Endothelial cell of umbilical vein (primary cell): ENCODE results near the gene METTL5. TPM values are rescaled to one million over a fixed set of nuclear protein-coding genes. Genes with fewer than 3 reads are reported as not detected.

ENCODE experiments used
- BruUV-seq: library from RNA; stranded (reverse); fragments of 400-500 nt; replicated peaks from 2 replicates; lab custom pipeline; 2021; lab: Mats Ljungman, UMichigan
- CTCF ChIA-PET: fragments of 300-600, 350-600 bp; sonication (Branson Sonifier 250); formaldehyde crosslinking; loops from one replicate; lab custom pipeline; 2021; ENCODE audit warnings: antibody characterized with exemption, inconsistent platforms; lab: Charles Lee
- POLR2A ChIA-PET: fragments of 300-600, 350-600 bp; sonication (Branson Sonifier 250); formaldehyde crosslinking; loops from one replicate; lab custom pipeline; 2021; ENCODE audit warnings: antibody characterized with exemption, inconsistent platforms; lab: Charles Lee
- DNase-seq: peaks from one replicate; pipeline ENCODE4 v3.0.0-alpha.2; 2011; ENCODE audit warnings: low read depth, low spot score
- FAIRE-seq: peaks from 2 replicates; lab custom pipeline; 2011; peaks lifted over from hg19 to GRCh38; lab: Jason Lieb, UNC
- H2AFZ ChIP-seq: 2 replicates; pipeline ENCODE4 v1.6.0; 2012; ENCODE audit warnings: low read depth, low read length, control low read depth, inconsistent platforms
- H3K27ac ChIP-seq: 2 replicates; pipeline ENCODE4 v1.5.1; 2011; ENCODE audit warnings: low read depth, mild to moderate bottlenecking, control low read depth, low read length, moderate library complexity; ENCODE audit not compliant: insufficient read depth
- H3K27me3 ChIP-seq, 2 experiments: 2 replicates each; pipeline versions ENCODE4 v1.6.0 to v1.6.1; 2011; ENCODE audit warnings: low read length in 2 of 2, mixed read lengths in 1 of 2; ENCODE audit not compliant: control insufficient read depth in 2 of 2, insufficient read depth in 2 of 2
- H3K36me3 ChIP-seq, 2 experiments: 2 replicates in 1 of 2; 3 replicates in 1 of 2; pipeline ENCODE4 v1.5.1; 2011; ENCODE audit warnings: low read length in 2 of 2, mild to moderate bottlenecking in 1 of 2, moderate library complexity in 1 of 2; ENCODE audit not compliant: control insufficient read depth in 2 of 2, insufficient read depth in 2 of 2; ENCODE audit errors: extremely low read depth in 1 of 2
- H3K4me1 ChIP-seq: 3 replicates; pipeline ENCODE4 v1.5.1; 2011; ENCODE audit warnings: mild to moderate bottlenecking, low read length; ENCODE audit not compliant: control insufficient read depth, insufficient read depth; ENCODE audit errors: extremely low read depth
- H3K4me2 ChIP-seq: 2 replicates; pipeline ENCODE4 v1.6.1; 2011; ENCODE audit warnings: low read length, control low read depth, mixed read lengths; ENCODE audit not compliant: insufficient read depth
- H3K4me3 ChIP-seq, 3 experiments: fragments of 200-600 bp in 1 of 3; sonication (generic), shearing (Covaris generic) in 1 of 3; replicated peaks in 1 of 3; 2 replicates each; pipeline ENCODE4 v1.5.1; 2011 to 2016; ENCODE audit warnings: control low read depth in 3 of 3, low read length in 3 of 3, mild to moderate bottlenecking in 2 of 3, inconsistent platforms in 1 of 3, low read depth in 1 of 3, moderate library complexity in 1 of 3; ENCODE audit not compliant: insufficient read depth in 1 of 3
- H3K79me2 ChIP-seq: 2 replicates; pipeline ENCODE4 v1.6.0; 2012; ENCODE audit warnings: low read length, inconsistent platforms; ENCODE audit not compliant: control insufficient read depth, insufficient read depth
- H3K9ac ChIP-seq: replicated peaks from 2 replicates; pipeline ENCODE3; 2011; ENCODE audit warnings: low read length, control low read depth; ENCODE audit not compliant: insufficient read depth; ENCODE audit errors: extremely low read depth
- H3K9me1 ChIP-seq: replicated peaks from 3 replicates; pipeline ENCODE4 v1.6.0; 2011; ENCODE audit warnings: mild to moderate bottlenecking, low read length; ENCODE audit not compliant: control insufficient read depth, insufficient read depth; ENCODE audit errors: extremely low read depth
- H3K9me3 ChIP-seq: replicated peaks from 2 replicates; pipeline ENCODE4 v1.5.1; 2012; ENCODE audit warnings: low read length, inconsistent platforms; ENCODE audit not compliant: control insufficient read depth, insufficient read depth
- H4K20me1 ChIP-seq: replicated peaks from 2 replicates; pipeline ENCODE3; 2011; ENCODE audit warnings: mild to moderate bottlenecking, low read length; ENCODE audit not compliant: control insufficient read depth, insufficient read depth; ENCODE audit errors: extremely low read depth
- CTCF ChIP-seq, 2 donors: IDR thresholded peaks; 1 replicate in 1 of 2; 2 replicates in 1 of 2; pipeline ENCODE4 v1.5.1; 2011; ENCODE audit warnings: low read length in 2 of 2, mild to moderate bottlenecking in 2 of 2, moderate library complexity in 2 of 2, control low read depth in 1 of 2, inconsistent platforms in 1 of 2, low read depth in 1 of 2; ENCODE audit not compliant: insufficient read depth in 1 of 2; ENCODE audit errors: extremely low read depth in 1 of 2
- EZH2 ChIP-seq: IDR thresholded peaks from 2 replicates; pipeline ENCODE4 v1.6.1; 2012; ENCODE audit warnings: borderline replicate concordance, low read depth, mild to moderate bottlenecking, moderate library complexity, low read length, inconsistent platforms; ENCODE audit not compliant: severe bottlenecking
- FOS ChIP-seq: IDR thresholded peaks from 2 replicates; pipeline ENCODE4 v1.6.1; 2011; ENCODE audit warnings: mild to moderate bottlenecking, low read length, moderate library complexity, borderline replicate concordance; ENCODE audit not compliant: insufficient read depth
- GATA2 ChIP-seq: IDR thresholded peaks from 2 replicates; pipeline ENCODE4 v1.7.0; 2011; ENCODE audit warnings: low read depth, mild to moderate bottlenecking, moderate library complexity, mixed read lengths, low read length; ENCODE audit not compliant: insufficient read length, insufficient read depth
- JUN ChIP-seq: IDR thresholded peaks from 2 replicates; pipeline ENCODE4 v1.6.1; 2011; ENCODE audit warnings: borderline replicate concordance, low read depth; ENCODE audit not compliant: insufficient read length, insufficient read depth
- MYC ChIP-seq: IDR thresholded peaks from one replicate; pipeline ENCODE4 v1.6.1; 2011; ENCODE audit warnings: mild to moderate bottlenecking, low read depth, low read length
- POLR2A ChIP-seq: IDR thresholded peaks from 2 replicates; pipeline ENCODE4 v1.6.1; 2012; ENCODE audit warnings: low read depth, mild to moderate bottlenecking, control low read depth, low read length
- POLR2AphosphoS5 ChIP-seq: IDR thresholded peaks from 2 replicates; pipeline ENCODE4 v1.6.1; 2012; ENCODE audit warnings: low read depth, mild to moderate bottlenecking, control low read depth, low read length, moderate library complexity; ENCODE audit not compliant: insufficient read depth
- dilution Hi-C: fragments of 300-500 bp; cut with MboI; formaldehyde crosslinking; loops from one replicate; pipeline ENCODE4 v1.15.0; 2019; ENCODE audit warnings: low sequenced_read_pairs; ENCODE audit not compliant: extremely low pct_ligation_motif_present
- intact Hi-C: fragments of 100-400 bp; cut with micrococcal nuclease; formaldehyde crosslinking; loops from one replicate; pipeline ENCODE4 v1.10.0; 2022
- polyA plus RNA-seq, 4 experiments: library from polyadenylated mRNA; depleted of rRNA in 3 of 4; stranded (reverse) in 3 of 4; unstranded in 1 of 4; fragments of >200 nt; gene quantifications; 2 replicates each; pipeline versions ENCODE4 v1.2.1 to v1.2.3, GENCODE V29; 2011 to 2012; ENCODE audit warnings: missing spikeins in 1 of 4
- total RNA-seq: library from RNA; stranded (reverse); gene quantifications from 2 replicates; pipeline ENCODE4 v1.2.3, GENCODE V29; 2021
- TF ChIP-seq, protein P1 (sequence below): IDR thresholded peaks from 2 replicates; pipeline ENCODE4 v1.6.1; 2011; ENCODE audit not compliant: insufficient read depth, insufficient read length

The METTL5 gene
- total and polyA plus RNA-seq, 2 donors (not counting 3 experiments of a cell fraction or from before 2014, with no cell fraction given) = 27.0 to 52.0 TPM

- BruUV-seq = no TSS peak
- TF ChIP-seq EZH2 (no peak), CTCF (IDR thresholded peaks at IDR 0.05; ENCODE audit: extremely low read depth in 1 of 2, insufficient read depth in 1 of 2, low read depth in 1 of 2, low read length in 2 of 2) (no peak), JUN (no peak), GATA2 (no peak), POLR2A (no peak), POLR2AphosphoS5 (no peak), MYC (no peak), FOS (no peak)
- TF ChIP-seq, protein P1, sequence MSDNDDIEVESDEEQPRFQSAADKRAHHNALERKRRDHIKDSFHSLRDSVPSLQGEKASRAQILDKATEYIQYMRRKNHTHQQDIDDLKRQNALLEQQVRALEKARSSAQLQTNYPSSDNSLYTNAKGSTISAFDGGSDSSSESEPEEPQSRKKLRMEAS = no peak
- DNase-seq (peak; percentile 35), FAIRE-seq (no peak)
- Histone ChIP-seq H3K4me2 (no peak overlapping the region), H3K4me1 (no peaks in the 10 kb centered on the region), H3K4me3 (no peak overlapping the region), H3K9me1 (no peaks in the 10 kb centered on the region), H3K27me3 (no peaks in the 10 kb centered on the region), H3K9me3 (no peaks in the 10 kb centered on the region), H4K20me1 (no peaks in the 10 kb centered on the region), H3K27ac (no peak overlapping the region), H3K9ac (no peak overlapping the region), H2AFZ (no peak overlapping the region), H3K79me2 (no peaks in the 10 kb centered on the region), H3K36me3 (no peaks in the 10 kb centered on the region)
- POLR2A ChIA-PET = no interaction called here
- dilution Hi-C loops (no loop called here), intact Hi-C loops (no loop called here)
- CTCF ChIA-PET = no interaction called here
Observed at GRCh38 chr2:169778446-169778845, 46.3 kb downstream of the METTL5 start.
